Activated CD8-positive, alpha-beta T cell treated with anti-CD3 and anti-CD28 coated beads, Interleukin-2, amount 10 ng/mL, durations not matched to agents 7 days and 5 days (primary cell): ENCODE results near the gene LRP11. TPM values are rescaled to one million over a fixed set of nuclear protein-coding genes. Genes with fewer than 3 reads are reported as not detected.
"Not testable (repeated sequence)": the region's sequence is repeated elsewhere in the genome, so short reads cannot be mapped to it uniquely, and the experiment has no call there.

Source experiments
- ATAC-seq: fragments of 150-1000 bp; cut with Tn5 transposase; one replicate; pipeline ENCODE4 v1.10.0; 2021; ENCODE audit warnings: moderate library complexity
- CTCF ChIA-PET: fragments of 350-600 bp; sonication (Branson Sonifier 250); formaldehyde crosslinking; loops from one replicate; lab custom pipeline; 2021; ENCODE audit warnings: antibody characterized with exemption; lab: Charles Lee
- POLR2A ChIA-PET: fragments of 350-600 bp; sonication (Branson Sonifier 250); formaldehyde crosslinking; loops from one replicate; lab custom pipeline; 2021; ENCODE audit warnings: antibody characterized with exemption; lab: Charles Lee
- DNase-seq: peaks from one replicate; pipeline ENCODE4 v3.0.0-alpha.2; 2020
- H3K27ac Mint-ChIP-seq: one replicate; pipeline ENCODE4 v1.8.0; 2021; ENCODE audit warnings: mild to moderate bottlenecking, mixed read lengths
- H3K27me3 Mint-ChIP-seq: one replicate; pipeline ENCODE4 v1.8.0; 2021; ENCODE audit warnings: low read depth, mixed read lengths
- H3K36me3 Mint-ChIP-seq: one replicate; pipeline ENCODE4 v1.8.0; 2021; ENCODE audit warnings: low read depth, mixed read lengths
- H3K4me1 Mint-ChIP-seq: one replicate; pipeline ENCODE4 v1.8.0; 2021; ENCODE audit warnings: low read depth, mixed read lengths
- H3K4me3 Mint-ChIP-seq: one replicate; pipeline ENCODE4 v1.8.0; 2021; ENCODE audit warnings: mild to moderate bottlenecking, mixed read lengths
- H3K9me3 Mint-ChIP-seq: one replicate; pipeline ENCODE4 v1.8.0; 2022; ENCODE audit warnings: mixed read lengths; ENCODE audit not compliant: insufficient read depth
- total RNA-seq, 2 experiments: library from RNA; stranded (reverse); gene quantifications; one replicate each; pipeline ENCODE4 v1.2.3, GENCODE V29; 2021

Gene LRP11
- total RNA-seq, 2 experiments from 2014 or later = 1.4 to 2.2 TPM

DNA sequence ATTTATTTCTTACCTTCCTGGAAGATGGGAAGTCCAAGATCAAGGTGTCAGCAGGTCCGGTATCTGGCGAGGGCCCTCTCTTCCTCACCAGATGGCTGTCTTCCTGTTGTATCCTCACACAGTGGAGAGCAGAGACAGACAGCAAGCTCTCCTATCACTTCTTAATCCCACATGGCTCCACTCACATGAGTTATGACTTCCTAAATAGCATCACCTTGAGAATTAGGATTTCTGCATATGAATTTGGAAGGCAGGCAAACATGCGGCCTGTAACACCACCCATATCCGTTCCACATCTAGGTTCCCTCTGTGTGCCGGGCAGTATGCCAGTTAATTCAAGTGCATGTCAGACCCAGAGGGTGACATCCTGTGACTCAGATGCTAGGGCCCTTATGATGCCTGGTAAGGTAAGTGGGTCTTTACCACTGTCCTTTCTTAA is 31.7 kb upstream of the LRP11 start:
- H3K36me3 Mint-ChIP-seq = no peaks in the 10 kb centered on the region
- CTCF ChIA-PET = no interaction called here
- DNase-seq = peak; percentile 35
- H3K9me3 Mint-ChIP-seq = no peaks in the 10 kb centered on the region
- no peak overlapping the region for H3K27ac Mint-ChIP-seq
- POLR2A ChIA-PET = no interaction called here
- peaks cover 26% of the 10 kb centered on the region for H3K27me3 Mint-ChIP-seq
- H3K4me1 Mint-ChIP-seq = peaks cover 18% of the 10 kb centered on the region
- H3K4me3 Mint-ChIP-seq = no peak overlapping the region
- no peak for ATAC-seq

DNA sequence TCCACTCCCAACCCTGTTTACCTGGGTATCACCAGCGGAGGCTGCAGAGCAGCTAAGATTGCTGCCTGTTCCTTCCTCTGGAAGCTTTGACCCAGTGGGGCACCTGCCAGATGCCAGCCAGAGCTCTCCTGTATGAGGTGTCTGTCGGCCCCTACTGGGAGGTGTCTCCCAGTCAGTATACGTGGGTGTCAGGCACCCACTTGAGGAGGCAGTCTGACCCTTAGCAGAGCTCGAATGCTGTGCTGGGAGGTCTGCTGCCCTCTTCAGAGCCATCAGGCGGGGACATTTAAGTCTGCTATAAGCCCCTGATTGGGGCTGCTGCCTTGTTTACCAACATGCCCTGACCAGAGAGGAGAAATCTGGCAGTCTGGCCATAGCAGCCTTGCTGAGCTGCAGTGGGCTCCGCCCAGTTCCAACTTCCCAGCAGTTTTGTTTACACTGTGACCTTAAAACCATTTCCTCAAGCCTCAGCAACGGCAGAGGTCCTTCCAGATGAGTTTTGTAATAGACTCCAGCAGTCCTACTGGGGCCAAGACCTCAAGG is 31.0 kb upstream of the LRP11 start:
- H3K4me3 Mint-ChIP-seq = no peak overlapping the region
- ATAC-seq (no peak), DNase-seq (no peak)
- H3K27ac Mint-ChIP-seq = no peak overlapping the region
- POLR2A ChIA-PET = no interaction called here
- H3K4me1 Mint-ChIP-seq = peaks cover 18% of the 10 kb centered on the region
- H3K9me3 Mint-ChIP-seq = no peaks in the 10 kb centered on the region
- no peaks in the 10 kb centered on the region for H3K36me3 Mint-ChIP-seq
- CTCF ChIA-PET = no interaction called here
- H3K27me3 Mint-ChIP-seq = peaks cover 26% of the 10 kb centered on the region

DNA sequence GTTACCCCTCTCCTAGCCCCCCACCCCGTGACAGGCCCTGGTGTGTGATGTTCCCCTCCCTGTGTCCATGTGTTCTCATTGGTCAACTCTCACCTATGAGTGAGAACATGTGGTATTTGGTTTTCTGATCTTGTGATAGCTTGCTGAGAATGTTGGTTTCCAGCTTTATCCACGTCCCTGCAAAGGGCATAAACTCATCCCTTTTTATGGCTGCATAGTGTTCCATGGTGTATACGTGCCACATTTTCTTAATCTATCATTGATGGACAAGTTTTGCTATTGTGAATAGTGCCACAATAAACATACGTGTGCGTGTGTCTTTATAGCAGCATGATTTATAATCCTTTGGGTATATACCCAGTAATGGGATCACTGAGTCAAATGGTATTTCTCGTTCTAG is 27.7 kb upstream of the LRP11 start:
- POLR2A ChIA-PET, DNase-seq, H3K4me3 Mint-ChIP-seq, H3K9me3 Mint-ChIP-seq, ATAC-seq, H3K36me3 Mint-ChIP-seq, CTCF ChIA-PET, H3K27ac Mint-ChIP-seq: not testable (repeated sequence)
- Mint-ChIP-seq H3K27me3 (peaks cover 36% of the 10 kb centered on the region), H3K4me1 (peaks cover 18% of the 10 kb centered on the region)

DNA sequence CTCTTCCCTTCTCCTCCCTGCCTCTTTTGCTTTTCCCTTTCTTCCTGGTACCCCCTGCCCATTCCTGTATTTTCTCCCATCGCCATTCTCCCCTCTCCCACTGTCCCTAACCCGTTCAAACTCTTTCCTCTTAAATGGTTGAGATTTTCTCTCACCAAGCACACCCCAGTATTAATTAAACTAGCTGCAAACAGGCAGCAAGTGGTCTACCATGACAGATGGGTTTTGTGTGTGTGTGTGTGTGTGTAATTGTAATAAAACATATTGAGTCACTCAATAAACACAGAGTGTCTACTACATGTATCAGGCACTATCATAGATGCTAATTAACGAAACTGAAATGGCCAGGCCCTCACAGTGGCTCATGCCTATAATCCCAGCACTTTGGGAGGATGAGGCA is 27.1 kb upstream of the LRP11 start:
- no peaks in the 10 kb centered on the region for H3K9me3 Mint-ChIP-seq
- POLR2A ChIA-PET = no interaction called here
- H3K4me1 Mint-ChIP-seq = peaks cover 14% of the 10 kb centered on the region
- no peak overlapping the region for H3K27ac Mint-ChIP-seq
- ATAC-seq (no peak), DNase-seq (no peak)
- no peaks in the 10 kb centered on the region for H3K36me3 Mint-ChIP-seq
- peaks cover 36% of the 10 kb centered on the region for H3K27me3 Mint-ChIP-seq
- H3K4me3 Mint-ChIP-seq = no peak overlapping the region
- CTCF ChIA-PET = no interaction called here

DNA sequence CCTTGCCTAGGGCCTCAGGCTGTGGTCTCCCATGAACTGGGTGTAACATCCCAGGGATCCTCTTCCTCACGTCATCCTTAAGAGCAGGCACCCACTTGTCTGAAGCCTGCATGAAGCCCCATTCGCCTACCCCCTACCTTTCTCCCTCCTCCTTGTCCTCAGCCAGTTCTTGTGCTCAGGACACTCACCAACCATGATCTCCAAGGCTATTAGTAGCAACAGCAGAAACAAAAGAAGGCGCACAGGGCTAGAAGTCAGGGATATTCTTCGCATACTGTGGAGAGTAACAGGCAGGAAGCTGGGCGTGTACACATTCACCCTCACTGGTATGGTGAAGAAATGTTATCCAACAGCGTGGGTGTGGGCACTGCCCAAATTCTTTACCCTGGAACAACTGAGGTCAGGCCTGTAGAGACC is 26.5 kb upstream of the LRP11 start:
- ChIA-PET POLR2A (no interaction called here), CTCF (no interaction called here)
- Mint-ChIP-seq H3K27ac (no peak overlapping the region), H3K4me3 (no peak overlapping the region), H3K36me3 (no peaks in the 10 kb centered on the region), H3K4me1 (peaks cover 7% of the 10 kb centered on the region), H3K9me3 (no peaks in the 10 kb centered on the region), H3K27me3 (peaks cover 36% of the 10 kb centered on the region)
- no peak for DNase-seq
- no peak for ATAC-seq

DNA sequence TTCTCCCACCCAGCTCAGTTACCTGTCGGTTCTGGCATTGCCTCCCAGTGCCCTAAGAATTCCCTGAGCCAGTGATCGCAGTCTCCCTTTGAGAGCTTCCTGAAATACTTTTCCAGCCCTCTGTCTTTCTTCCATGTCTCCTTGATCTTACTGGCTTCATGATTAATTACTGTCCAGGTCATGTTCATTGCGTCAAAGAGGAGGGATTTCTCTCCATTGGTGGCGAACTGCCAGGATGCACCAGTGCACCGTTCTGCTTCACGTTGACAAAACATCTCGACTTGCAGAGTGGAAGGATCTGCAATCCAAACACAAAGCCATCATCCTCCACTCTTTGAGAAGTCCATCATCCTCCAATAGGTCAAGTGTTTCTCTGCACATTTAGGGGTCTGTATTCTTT is 25.2 kb upstream of the LRP11 start:
- POLR2A ChIA-PET = no interaction called here

DNA sequence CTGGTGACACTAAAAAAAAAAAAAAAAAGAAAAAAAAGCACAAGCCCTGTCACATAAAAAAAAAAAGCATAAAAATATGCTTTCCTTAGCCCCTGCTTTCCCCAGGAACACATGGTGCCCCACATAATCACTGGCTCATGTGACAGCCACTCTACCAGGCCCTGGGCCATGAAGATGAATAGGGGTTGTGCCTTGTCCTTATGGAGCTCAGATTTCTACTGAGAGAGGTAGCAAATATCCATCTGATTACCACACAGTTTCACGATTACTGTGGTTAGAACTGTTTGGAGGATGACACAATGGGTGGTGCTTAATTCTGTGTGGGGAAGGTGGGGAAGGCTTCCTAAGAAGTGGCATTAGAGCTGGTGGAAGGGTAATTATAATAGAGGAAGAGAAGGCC is 24.5 kb upstream of the LRP11 start:
- Mint-ChIP-seq H3K27ac (no peak overlapping the region), H3K27me3 (peaks cover 36% of the 10 kb centered on the region), H3K4me3 (no peak overlapping the region), H3K9me3 (no peaks in the 10 kb centered on the region), H3K36me3 (no peaks in the 10 kb centered on the region), H3K4me1 (peaks cover 3% of the 10 kb centered on the region)
- no peak for DNase-seq
- ATAC-seq = no peak
- CTCF ChIA-PET = interaction anchor here (0.6 kb wide), 1 partner anchor 367 kb away, joined by 3 read pairs; no protein-coding TSS in a partner anchor
- POLR2A ChIA-PET = no interaction called here

More for the DNA sequence above, 25.2 kb upstream of the LRP11 start:
- Mint-ChIP-seq H3K4me3 (no peak overlapping the region), H3K36me3 (no peaks in the 10 kb centered on the region), H3K4me1 (peaks cover 3% of the 10 kb centered on the region), H3K27ac (no peak overlapping the region), H3K27me3 (peaks cover 37% of the 10 kb centered on the region), H3K9me3 (no peaks in the 10 kb centered on the region)
- CTCF ChIA-PET = interaction anchor here (0.6 kb wide), 1 partner anchor 366 kb away, joined by 3 read pairs; no protein-coding TSS in a partner anchor
- ATAC-seq (no peak), DNase-seq (no peak)

DNA sequence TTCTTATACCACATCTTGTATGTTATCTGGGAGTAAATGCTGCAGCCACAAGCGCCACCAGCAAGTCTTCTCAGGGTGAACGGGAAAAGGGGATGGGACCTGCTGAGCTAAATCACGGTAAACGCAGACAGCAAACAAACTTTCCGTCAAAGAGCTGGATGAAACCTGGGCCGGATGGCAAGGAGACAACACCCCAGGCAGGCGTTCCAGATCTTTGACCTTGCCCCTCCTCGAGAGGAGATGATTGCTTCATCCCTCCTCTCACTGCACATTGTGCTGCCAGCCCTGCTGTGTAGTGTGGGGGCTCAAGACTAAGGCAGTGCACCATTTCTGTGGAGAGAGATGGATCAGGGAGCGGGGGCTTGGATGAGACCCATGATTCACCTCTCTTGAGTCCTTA is 23.9 kb upstream of the LRP11 start:
- ATAC-seq (no peak), DNase-seq (no peak)
- Mint-ChIP-seq H3K36me3 (no peaks in the 10 kb centered on the region), H3K4me3 (no peak overlapping the region), H3K9me3 (no peaks in the 10 kb centered on the region), H3K4me1 (peaks cover 3% of the 10 kb centered on the region), H3K27me3 (peaks cover 32% of the 10 kb centered on the region), H3K27ac (no peak overlapping the region)
- POLR2A ChIA-PET = no interaction called here
- CTCF ChIA-PET = no interaction called here

DNA sequence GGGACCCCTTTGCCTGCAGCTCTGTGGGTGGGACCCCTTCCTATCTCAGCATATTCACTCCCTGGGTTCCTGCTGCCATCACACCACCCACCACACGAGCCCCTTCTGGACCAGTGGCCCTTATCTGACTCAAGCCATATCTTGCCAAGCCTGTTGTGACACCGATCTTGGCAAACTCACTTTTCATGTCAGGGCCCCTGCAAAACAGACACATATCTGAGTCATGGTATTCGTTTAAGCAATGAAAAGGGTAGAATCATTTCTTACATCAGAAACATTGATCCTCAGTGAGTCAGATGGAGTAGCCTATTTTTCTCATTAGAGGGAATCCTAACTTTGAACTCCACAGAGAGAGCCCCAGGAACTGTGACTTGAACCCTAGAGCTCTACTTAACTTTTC is 23.2 kb upstream of the LRP11 start:
- no peak overlapping the region for H3K4me3 Mint-ChIP-seq
- no peaks in the 10 kb centered on the region for H3K4me1 Mint-ChIP-seq
- CTCF ChIA-PET = no interaction called here
- H3K27ac Mint-ChIP-seq = no peak overlapping the region
- POLR2A ChIA-PET = no interaction called here
- no peaks in the 10 kb centered on the region for H3K36me3 Mint-ChIP-seq
- DNase-seq = no peak
- H3K9me3 Mint-ChIP-seq = no peaks in the 10 kb centered on the region
- no peak for ATAC-seq
- peaks cover 25% of the 10 kb centered on the region for H3K27me3 Mint-ChIP-seq

DNA sequence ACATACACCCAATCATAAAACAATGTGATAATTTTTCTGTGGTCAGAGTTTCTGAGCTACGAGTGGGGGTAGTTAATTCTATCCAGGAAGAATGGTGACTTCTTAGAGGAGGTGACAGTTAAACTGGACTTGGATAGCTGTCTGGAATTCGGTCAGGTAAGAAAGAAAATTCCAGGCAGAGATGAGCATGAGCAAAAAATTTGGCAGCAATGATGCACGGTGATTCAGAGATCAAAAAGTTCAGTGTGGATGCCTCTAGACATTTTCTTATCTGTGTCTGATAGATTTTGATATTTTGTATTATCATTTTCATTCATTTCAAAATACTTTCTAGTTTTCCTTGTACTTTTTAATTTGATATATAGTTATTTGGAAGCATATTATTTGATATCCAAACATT is 21.7 kb upstream of the LRP11 start:
- ChIA-PET POLR2A (no interaction called here), CTCF (no interaction called here)
- DNase-seq (no peak), ATAC-seq (no peak)
- Mint-ChIP-seq H3K4me1 (no peaks in the 10 kb centered on the region), H3K4me3 (no peak overlapping the region), H3K9me3 (no peaks in the 10 kb centered on the region), H3K27me3 (peaks cover 28% of the 10 kb centered on the region), H3K36me3 (no peaks in the 10 kb centered on the region), H3K27ac (no peak overlapping the region)

DNA sequence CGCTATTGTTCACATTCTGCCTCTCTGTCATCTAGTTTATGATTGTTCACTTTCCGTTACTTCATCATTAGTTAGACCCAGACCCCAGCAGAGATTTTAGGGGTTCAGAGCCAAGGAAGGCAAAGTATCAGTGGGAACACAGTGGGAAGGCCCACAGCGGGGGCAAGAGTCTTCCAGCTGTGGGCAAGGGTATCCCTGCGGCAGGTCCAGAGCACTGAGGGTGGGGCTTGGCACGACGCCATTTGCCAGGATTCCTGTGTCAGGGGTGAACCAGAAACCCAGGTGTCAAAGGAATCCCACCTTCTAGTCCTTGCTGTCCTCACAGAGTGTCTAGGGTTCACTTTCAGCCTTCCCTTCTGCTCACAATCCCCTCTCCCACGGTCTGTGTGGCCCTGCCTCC is 20.5 kb upstream of the LRP11 start:
- Mint-ChIP-seq H3K36me3 (no peaks in the 10 kb centered on the region), H3K27ac (no peak overlapping the region), H3K27me3 (peaks cover 28% of the 10 kb centered on the region), H3K9me3 (no peaks in the 10 kb centered on the region), H3K4me3 (no peak overlapping the region), H3K4me1 (no peaks in the 10 kb centered on the region)
- CTCF ChIA-PET = no interaction called here
- ATAC-seq = no peak
- POLR2A ChIA-PET = no interaction called here
- DNase-seq = no peak

DNA sequence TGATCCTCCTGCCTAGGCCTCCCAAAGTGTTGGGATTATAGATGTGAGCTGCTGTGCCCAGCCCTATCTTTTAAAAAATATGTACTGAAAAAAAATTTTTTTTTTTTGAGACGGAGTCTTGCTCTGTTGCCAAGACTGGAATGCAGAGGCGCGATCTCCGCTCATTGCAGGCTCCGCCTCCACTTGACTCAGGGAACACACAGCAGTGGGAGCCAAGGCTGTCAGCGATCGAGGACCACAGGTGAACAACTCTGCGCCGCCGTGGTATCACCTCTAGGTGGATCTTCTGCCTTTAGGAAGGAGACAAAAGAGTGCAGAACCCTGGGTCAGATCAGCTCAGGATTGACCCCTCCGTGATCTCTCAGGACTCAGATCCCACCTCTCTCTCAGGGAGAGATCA is 20.1 kb upstream of the LRP11 start:
- Mint-ChIP-seq H3K27me3 (peaks cover 29% of the 10 kb centered on the region), H3K4me3 (no peak overlapping the region), H3K9me3 (no peaks in the 10 kb centered on the region), H3K36me3 (no peaks in the 10 kb centered on the region), H3K27ac (no peak overlapping the region), H3K4me1 (no peaks in the 10 kb centered on the region)
- POLR2A ChIA-PET = no interaction called here
- DNase-seq = no peak
- ATAC-seq = no peak
- CTCF ChIA-PET = no interaction called here

DNA sequence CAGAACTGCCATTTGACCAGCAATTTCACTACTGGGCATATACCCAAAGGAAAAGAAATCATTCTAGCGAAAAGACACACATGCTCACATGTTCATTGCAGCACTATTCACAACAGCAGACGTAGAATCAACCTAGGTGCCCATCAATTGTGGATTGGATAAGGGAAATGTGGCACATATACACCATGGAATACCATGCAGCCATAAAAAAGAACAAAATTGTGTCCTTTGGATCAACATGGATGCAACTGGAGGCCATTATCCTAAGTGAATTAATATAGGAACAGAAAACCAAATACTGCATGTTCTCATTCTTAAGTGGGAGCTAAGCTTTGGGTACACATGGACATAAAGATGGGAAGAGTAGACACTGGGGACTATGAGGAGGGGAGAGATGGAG is 17.7 kb upstream of the LRP11 start:
- Mint-ChIP-seq H3K27ac (no peak overlapping the region), H3K27me3 (peaks cover 39% of the 10 kb centered on the region), H3K4me3 (no peak overlapping the region), H3K9me3 (no peaks in the 10 kb centered on the region), H3K36me3 (no peaks in the 10 kb centered on the region), H3K4me1 (no peaks in the 10 kb centered on the region)
- POLR2A ChIA-PET = no interaction called here
- CTCF ChIA-PET = interaction anchor here (0.6 kb wide), 1 partner anchor 189 kb away, joined by 3 read pairs; no protein-coding TSS in a partner anchor
- no peak for ATAC-seq
- no peak for DNase-seq
